Stomach smooth muscle (tissue), 2 donors: ENCODE data around the gene BTNL3.
"Not testable (repeated sequence)": the region's sequence is repeated elsewhere in the genome, so short reads cannot be mapped to it uniquely, and the experiment has no call there.

Source experiments
- H3K27ac ChIP-seq: one replicate; pipeline ENCODE4 v1.7.0; 2013; ENCODE audit warnings: mild to moderate bottlenecking, low read length, inconsistent platforms
- H3K27me3 ChIP-seq, 2 donors: one replicate each; pipeline ENCODE4 v1.7.0; 2013; ENCODE audit warnings: low read length in 2 of 2; ENCODE audit not compliant: insufficient read depth in 2 of 2, control insufficient read depth in 1 of 2
- H3K36me3 ChIP-seq, 2 donors: one replicate each; pipeline ENCODE4 v1.7.0; 2013; ENCODE audit warnings: low read length in 2 of 2; ENCODE audit not compliant: control insufficient read depth in 2 of 2, insufficient read depth in 2 of 2
- H3K4me1 ChIP-seq: one replicate; pipeline ENCODE4 v1.7.0; 2013; ENCODE audit warnings: low read length; ENCODE audit not compliant: control insufficient read depth, insufficient read depth
- H3K4me3 ChIP-seq, 2 donors: one replicate each; pipeline ENCODE4 v1.7.0; 2013; ENCODE audit warnings: low read length in 2 of 2
- H3K9ac ChIP-seq, 2 donors: one replicate each; pipeline ENCODE4 v1.7.0; 2013; ENCODE audit warnings: low read length in 2 of 2, mild to moderate bottlenecking in 1 of 2
- H3K9me3 ChIP-seq, 2 donors: one replicate each; pipeline ENCODE4 v1.7.0; 2013; ENCODE audit warnings: low read length in 2 of 2; ENCODE audit not compliant: control insufficient read depth in 2 of 2
- donor health status: healthy.
- donor health status: Pancreatic carcinoma.

Gene BTNL3

GRCh38 chr5:180977852-180978251, 10.8 kb upstream of the BTNL3 start:
- Histone ChIP-seq H3K9ac (no peak overlapping the region), H3K27ac (no peak overlapping the region), H3K36me3 (no peaks in the 10 kb centered on the region), H3K27me3 (peaks cover 0 to 6% of the 10 kb centered on the region in 2 donors), H3K4me3 (no peak overlapping the region), H3K4me1 (no peaks in the 10 kb centered on the region), H3K9me3 (peaks cover 0 to 2% of the 10 kb centered on the region in 2 donors)

DNA sequence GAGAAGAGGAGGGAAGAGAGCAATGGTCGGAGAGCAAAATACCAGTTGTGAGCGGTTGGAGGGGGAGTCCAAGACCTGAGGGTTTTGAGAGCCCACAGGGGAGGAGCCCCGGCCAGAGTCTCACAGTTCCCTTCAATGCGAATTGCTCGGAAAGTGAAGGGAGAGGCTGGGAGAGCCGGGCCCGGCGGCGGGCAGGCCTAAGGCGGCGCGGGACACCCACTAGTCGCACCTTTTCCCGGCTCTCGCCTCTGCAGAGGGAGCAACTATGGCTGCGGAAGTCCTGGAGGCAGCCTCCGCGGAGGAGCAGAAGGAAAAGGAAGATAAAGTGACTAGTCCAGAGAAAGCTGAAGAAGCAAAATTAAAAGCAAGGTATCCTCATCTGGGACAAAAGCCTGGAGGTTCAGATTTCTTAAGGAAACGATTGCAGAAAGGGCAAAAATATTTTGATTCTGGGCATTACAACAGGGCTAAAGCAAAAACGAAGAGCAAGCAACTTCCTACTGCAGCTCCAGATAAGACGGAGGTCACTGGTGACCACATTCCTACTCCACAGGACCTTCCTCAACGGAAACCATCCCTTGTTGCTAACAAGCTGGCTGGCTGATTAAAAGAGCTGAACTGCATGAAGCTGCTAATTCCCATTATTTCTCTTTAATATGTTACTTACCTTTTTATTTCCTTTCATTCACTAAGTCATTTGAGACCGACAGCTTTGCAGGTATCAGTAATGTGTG, 6.5 kb upstream of the BTNL3 start:
- no peak overlapping the region for H3K9ac ChIP-seq
- no peak overlapping the region for H3K27ac ChIP-seq
- H3K9me3 ChIP-seq, result peaks cover 0 to 2% of the 10 kb centered on the region in 2 donors
- no peak overlapping the region for H3K4me3 ChIP-seq
- peaks cover 0 to 6% of the 10 kb centered on the region in 2 donors for H3K27me3 ChIP-seq
- no peaks in the 10 kb centered on the region for H3K36me3 ChIP-seq
- H3K4me1 ChIP-seq, result no peaks in the 10 kb centered on the region

GRCh38 chr5:180988016-180988415, 630 bp upstream of the BTNL3 start:
- H3K9me3 ChIP-seq, result peaks cover 0 to 2% of the 10 kb centered on the region in 2 donors

GRCh38 chr5:180990086-180990881, 1.6 kb downstream of the BTNL3 start:
- Histone ChIP-seq H3K27ac (no peak overlapping the region), H3K4me3 (no peak overlapping the region), H3K9me3 (peaks cover 0 to 2% of the 10 kb centered on the region in 2 donors), H3K27me3 (no peaks in the 10 kb centered on the region), H3K36me3 (no peaks in the 10 kb centered on the region), H3K9ac (no peak overlapping the region), H3K4me1 (no peaks in the 10 kb centered on the region)

More at GRCh38 chr5:180988016-180988415, 630 bp upstream of the BTNL3 start:
- H3K36me3 ChIP-seq, result no peaks in the 10 kb centered on the region
- no peaks in the 10 kb centered on the region for H3K27me3 ChIP-seq
- no peak overlapping the region for H3K9ac ChIP-seq
- H3K27ac ChIP-seq, result no peak overlapping the region
- no peaks in the 10 kb centered on the region for H3K4me1 ChIP-seq
- no peak overlapping the region for H3K4me3 ChIP-seq

- no peak overlapping the region for H3K27ac ChIP-seq
- H3K27me3 ChIP-seq, result no peaks in the 10 kb centered on the region
- H3K36me3 ChIP-seq, result no peaks in the 10 kb centered on the region
- no peak overlapping the region for H3K4me3 ChIP-seq
- no peaks in the 10 kb centered on the region for H3K4me1 ChIP-seq
- H3K9me3 ChIP-seq, result peaks cover 0 to 2% of the 10 kb centered on the region in 2 donors
- H3K9ac ChIP-seq, result no peak overlapping the region
These were observed 2.2 kb downstream of the BTNL3 start for GRCh38 chr5:180990882-180991242.

GRCh38 chr5:181001947-181002346, 13.3 kb downstream of the BTNL3 start:
- no peaks in the 10 kb centered on the region for H3K9me3 ChIP-seq
- no peak overlapping the region for H3K9ac ChIP-seq
- H3K4me1 ChIP-seq, result no peaks in the 10 kb centered on the region
- H3K27me3 ChIP-seq, result peaks cover 3% of the 10 kb centered on the region in 2 donors
- H3K4me3 ChIP-seq, result no peak overlapping the region
- no peak overlapping the region for H3K27ac ChIP-seq
- H3K36me3 ChIP-seq, result no peaks in the 10 kb centered on the region

- Histone ChIP-seq H3K27ac (no peak overlapping the region), H3K36me3 (no peaks in the 10 kb centered on the region), H3K9me3 (no peaks in the 10 kb centered on the region), H3K27me3 (peaks cover 3% of the 10 kb centered on the region in 2 donors), H3K9ac (no peak overlapping the region), H3K4me3 (no peak overlapping the region), H3K4me1 (no peaks in the 10 kb centered on the region)
These were observed 17.1 kb downstream of the BTNL3 start for GRCh38 chr5:181005791-181006190.

- H3K36me3 ChIP-seq, result no peaks in the 10 kb centered on the region
- H3K4me3 ChIP-seq, result no peak overlapping the region
- H3K9ac ChIP-seq, result no peak overlapping the region
- no peaks in the 10 kb centered on the region for H3K4me1 ChIP-seq
- H3K27ac ChIP-seq, result no peak overlapping the region
- H3K9me3 ChIP-seq, result no peaks in the 10 kb centered on the region
- peaks cover 3% of the 10 kb centered on the region in 2 donors for H3K27me3 ChIP-seq
These were observed 19.5 kb downstream of the BTNL3 start for GRCh38 chr5:181008136-181008535.

DNA sequence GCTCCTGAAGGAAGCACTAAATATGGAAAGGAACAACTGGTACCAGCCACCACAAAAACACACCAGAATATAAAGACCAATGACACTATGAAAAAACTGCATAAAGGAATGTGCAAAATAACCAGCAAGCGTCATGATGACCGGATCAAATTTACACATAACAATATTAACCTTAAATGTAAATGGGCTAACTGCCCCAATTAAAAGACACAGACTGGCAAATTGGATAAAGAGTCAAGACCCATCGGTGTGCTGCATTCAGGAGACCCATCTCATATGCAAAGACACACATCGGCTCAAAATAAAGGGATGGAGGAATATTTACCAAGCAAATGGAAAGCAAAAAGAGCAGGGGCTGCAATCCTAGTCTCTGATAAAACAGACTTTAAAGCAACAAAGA, 21.4 kb downstream of the BTNL3 start:
- H3K4me1 ChIP-seq, H3K36me3 ChIP-seq, H3K9ac ChIP-seq, H3K27me3 ChIP-seq, H3K9me3 ChIP-seq, H3K27ac ChIP-seq, H3K4me3 ChIP-seq: not testable (repeated sequence)

DNA sequence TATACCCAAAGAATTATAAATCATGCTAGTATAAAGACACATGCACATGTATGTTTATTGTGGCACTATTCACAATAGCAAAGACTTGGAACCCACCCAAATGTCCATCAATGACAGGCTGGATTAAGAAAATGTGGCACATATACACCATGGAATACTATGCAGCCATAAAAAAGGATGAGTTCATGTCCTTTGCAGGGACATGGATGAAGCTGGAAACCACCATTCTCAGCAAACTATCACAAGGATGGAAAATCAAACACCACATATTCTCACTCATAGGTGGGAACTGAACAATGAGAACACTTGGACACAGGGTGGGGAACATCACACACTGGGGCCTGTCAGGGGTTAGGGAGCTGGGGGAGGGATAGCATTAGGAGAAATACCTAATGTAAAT, 26.0 kb downstream of the BTNL3 start:
- H3K36me3 ChIP-seq, H3K27me3 ChIP-seq, H3K9me3 ChIP-seq, H3K4me1 ChIP-seq, H3K27ac ChIP-seq, H3K9ac ChIP-seq, H3K4me3 ChIP-seq: not testable (repeated sequence)

DNA sequence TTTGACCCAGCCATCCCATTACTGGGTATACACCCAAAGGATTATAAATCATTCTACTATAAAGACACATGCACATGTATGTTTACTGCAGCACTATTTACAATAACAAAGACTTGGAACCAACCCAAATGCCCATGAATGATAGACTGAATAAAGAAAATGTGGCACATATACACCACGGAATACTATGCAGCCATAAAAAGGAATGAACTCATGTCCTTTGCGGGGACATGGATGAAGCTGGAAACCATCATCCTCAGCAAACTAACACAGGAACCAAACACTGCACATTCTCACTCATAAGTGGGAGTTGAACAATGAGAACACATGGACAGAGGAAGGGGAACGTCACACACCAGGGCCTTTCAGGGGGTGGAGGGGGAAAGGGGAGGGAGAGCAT, 28.8 kb downstream of the BTNL3 start:
- not testable (repeated sequence) for H3K27me3 ChIP-seq, H3K27ac ChIP-seq, H3K9ac ChIP-seq, H3K36me3 ChIP-seq, H3K4me3 ChIP-seq, H3K9me3 ChIP-seq, H3K4me1 ChIP-seq
